Kidney epithelial cell (primary cell): Measurements from ENCODE around the gene ALDH3B1. TPM values are rescaled to one million over a fixed set of nuclear protein-coding genes. Genes with fewer than 3 reads are reported as not detected.
A peak's percentile ranks its signal among the peaks of the same experiment; 100 is the strongest.

Source experiments
- DNase-seq: peaks from one replicate; pipeline ENCODE4 v3.0.0-alpha.2; 2010; ENCODE audit warnings: low read depth
- H3K27me3 ChIP-seq: 2 replicates; pipeline ENCODE4 v1.6.0; 2011; ENCODE audit warnings: low read length; ENCODE audit not compliant: control insufficient read depth, insufficient read depth
- H3K36me3 ChIP-seq: 2 replicates; pipeline ENCODE4 v1.5.1; 2011; ENCODE audit warnings: low read length; ENCODE audit not compliant: control insufficient read depth, insufficient read depth
- H3K4me3 ChIP-seq: 2 replicates; pipeline ENCODE4 v1.5.1; 2011; ENCODE audit warnings: low read depth, mild to moderate bottlenecking, control low read depth, low read length
- CTCF ChIP-seq: IDR thresholded peaks from 2 replicates; pipeline ENCODE4 v1.5.1; 2011; ENCODE audit warnings: mild to moderate bottlenecking, moderate library complexity, low read length, control low read depth, inconsistent platforms; ENCODE audit not compliant: insufficient read depth, poor library complexity, severe bottlenecking
- total RNA-seq: library from RNA; depleted of rRNA; stranded (reverse); fragments of >200 nt; gene quantifications from 2 replicates; pipeline ENCODE4 v1.2.3, GENCODE V29; 2015

ALDH3B1 gene
- total RNA-seq, 1 donor from 2014 or later: 2.6 TPM

DNA sequence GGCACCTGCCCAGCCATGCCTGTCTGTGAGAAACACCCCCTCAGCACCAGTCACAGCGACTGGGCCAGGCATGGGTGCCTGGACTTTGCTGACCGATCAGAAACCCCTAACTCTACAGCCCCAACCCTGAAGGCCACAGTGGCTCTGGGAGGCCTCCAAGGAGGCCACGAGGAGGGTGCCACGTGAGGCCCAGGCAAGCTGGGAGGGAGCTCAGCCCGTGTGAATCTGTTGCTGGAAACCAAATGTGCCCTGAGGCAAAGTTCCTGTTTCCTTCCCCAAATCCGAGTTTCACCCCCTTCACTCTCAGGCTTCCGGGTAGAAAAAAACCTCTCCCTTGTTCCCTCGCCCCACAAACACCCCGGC is 7.6 kb upstream of the ALDH3B1 start:
- Histone ChIP-seq H3K4me3 (no peak overlapping the region), H3K36me3 (no peaks in the 10 kb centered on the region), H3K27me3 (no peaks in the 10 kb centered on the region)
- no peak for TF ChIP-seq CTCF
- no peak for DNase-seq

- TF ChIP-seq CTCF: no peak
- Histone ChIP-seq H3K27me3 (no peaks in the 10 kb centered on the region), H3K36me3 (no peaks in the 10 kb centered on the region), H3K4me3 (peak overlapping the region; percentile 60)
- DNase-seq: no peak
These were observed 6.9 kb upstream of the ALDH3B1 start for GRCh38 chr11:68002938-68003845.

- Histone ChIP-seq H3K27me3 (no peaks in the 10 kb centered on the region), H3K4me3 (peak within 1 kb of the TSS; percentile 60), H3K36me3 (no peaks in the 10 kb centered on the region)
- DNase-seq: peak; percentile 45
- TF ChIP-seq CTCF: no peak
These were observed 6.1 kb upstream of the ALDH3B1 start, which contains the start of gene UNC93B1 for GRCh38 chr11:68003846-68004550. Gene UNC93B1 (minus strand): TSS chr11:68004097. CDS start chr11:68004043, 54 bp downstream.

- DNase-seq: no peak
- Histone ChIP-seq H3K27me3 (no peaks in the 10 kb centered on the region), H3K36me3 (no peaks in the 10 kb centered on the region), H3K4me3 (no peak overlapping the region)
- TF ChIP-seq CTCF: no peak
These were observed 5.4 kb upstream of the ALDH3B1 start for GRCh38 chr11:68004551-68005335.

GRCh38 chr11:68006606-68007166 is 3.4 kb upstream of the ALDH3B1 start:
- Histone ChIP-seq H3K36me3 (no peaks in the 10 kb centered on the region), H3K4me3 (no peak overlapping the region), H3K27me3 (no peaks in the 10 kb centered on the region)
- no peak for DNase-seq
- no peak for TF ChIP-seq CTCF
